Sigmoid colon (tissue), 4 donors: ENCODE measurements around the gene FBL.

Experiments used
- EP300 ChIP-seq, 4 donors: sonication (generic); formaldehyde crosslinking; IDR thresholded peaks; one replicate each; pipeline ENCODE4 v1.6.1; 2017; ENCODE audit warnings: antibody characterized with exemption in 4 of 4
- POLR2A ChIP-seq, 2 donors: fragments of 450-650 bp; IDR thresholded peaks; one replicate each; pipeline ENCODE4 v1.6.1; 2016; ENCODE audit warnings: antibody characterized with exemption in 2 of 2, mild to moderate bottlenecking in 2 of 2, moderate library complexity in 2 of 2
- POLR2AphosphoS5 ChIP-seq, 4 donors: sonication (generic); formaldehyde crosslinking; IDR thresholded peaks; one replicate each; pipeline ENCODE4 v1.6.1; 2017; ENCODE audit warnings: antibody characterized with exemption in 4 of 4
- TF ChIP-seq, protein P1 (sequence below), 4 experiments: fragments of 450-650 bp in 3 of 4; fragments of 200-600 bp in 1 of 4; IDR thresholded peaks; one replicate each; pipeline ENCODE4 v1.5.1; 2016 to 2019; ENCODE audit warnings: antibody characterized with exemption in 4 of 4, mild to moderate bottlenecking in 3 of 4, moderate library complexity in 2 of 4

GRCh38 chr19:39833464-39834286 is 12.5 kb downstream of the FBL start, which contains the start of gene DYRK1B:
- TF ChIP-seq, protein P1, sequence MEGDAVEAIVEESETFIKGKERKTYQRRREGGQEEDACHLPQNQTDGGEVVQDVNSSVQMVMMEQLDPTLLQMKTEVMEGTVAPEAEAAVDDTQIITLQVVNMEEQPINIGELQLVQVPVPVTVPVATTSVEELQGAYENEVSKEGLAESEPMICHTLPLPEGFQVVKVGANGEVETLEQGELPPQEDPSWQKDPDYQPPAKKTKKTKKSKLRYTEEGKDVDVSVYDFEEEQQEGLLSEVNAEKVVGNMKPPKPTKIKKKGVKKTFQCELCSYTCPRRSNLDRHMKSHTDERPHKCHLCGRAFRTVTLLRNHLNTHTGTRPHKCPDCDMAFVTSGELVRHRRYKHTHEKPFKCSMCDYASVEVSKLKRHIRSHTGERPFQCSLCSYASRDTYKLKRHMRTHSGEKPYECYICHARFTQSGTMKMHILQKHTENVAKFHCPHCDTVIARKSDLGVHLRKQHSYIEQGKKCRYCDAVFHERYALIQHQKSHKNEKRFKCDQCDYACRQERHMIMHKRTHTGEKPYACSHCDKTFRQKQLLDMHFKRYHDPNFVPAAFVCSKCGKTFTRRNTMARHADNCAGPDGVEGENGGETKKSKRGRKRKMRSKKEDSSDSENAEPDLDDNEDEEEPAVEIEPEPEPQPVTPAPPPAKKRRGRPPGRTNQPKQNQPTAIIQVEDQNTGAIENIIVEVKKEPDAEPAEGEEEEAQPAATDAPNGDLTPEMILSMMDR (IDR thresholded peaks at IDR 0.05), result no peak
- TF ChIP-seq POLR2A (IDR thresholded peaks at IDR 0.05), result no peak
- TF ChIP-seq POLR2AphosphoS5 (IDR thresholded peaks at IDR 0.05), result peak in 3 of 4 donors; percentile 58 to 69 (median 64)
- TF ChIP-seq EP300 (IDR thresholded peaks at IDR 0.05), result no peak
